K562 (cell line): Measurements from ENCODE around the gene SPTLC2. TPM values are rescaled to one million over a fixed set of nuclear protein-coding genes. Genes with fewer than 3 reads are reported as not detected.

Experiments used
- ATAC-seq: fragments of 200-7000 bp; cut with Tn5 transposase; 3 replicates; pipeline ENCODE4 v1.9.1; 2020; ENCODE audit warnings: moderate library complexity
- BruUV-seq: library from RNA; stranded (reverse); fragments of 400-500 nt; replicated peaks from 2 replicates; lab custom pipeline; 2021; lab: Mats Ljungman, UMichigan
- CTCF ChIA-PET: fragments of 300-600 bp; formaldehyde crosslinking; extraction: SDS; loops from one replicate; lab custom pipeline; 2021; ENCODE audit warnings: low intra/inter-chr PET ratio; lab: Yijun Ruan, JAX
- POLR2A ChIA-PET: fragments of 300-600, 350-650 bp; sonication (Branson Sonifier 250); formaldehyde crosslinking; extraction: SDS; loops from one replicate; lab custom pipeline; 2021; ENCODE audit warnings: antibody characterized with exemption, inconsistent platforms; lab: Yijun Ruan, JAX
- DNase-seq, 4 experiments: peaks; one replicate each; pipeline versions ENCODE4 v3.0.0 to v3.0.0-alpha.2; 2011 to 2018; ENCODE audit warnings: low spot score in 3 of 4, mixed read lengths in 3 of 4; ENCODE audit errors: extremely low read depth in 1 of 4
- FAIRE-seq: peaks from 2 replicates; lab custom pipeline; 2011; peaks lifted over from hg19 to GRCh38; lab: Jason Lieb, UNC
- H2AFZ ChIP-seq: 2 replicates; pipeline ENCODE4 v1.6.0; 2011; ENCODE audit warnings: low read depth, low read length, control low read depth, inconsistent platforms
- H3K27ac ChIP-seq: fragments of 200-600 bp; 3 replicates; pipeline ENCODE4 v1.8.0; 2011; ENCODE audit warnings: low read depth, mild to moderate bottlenecking, control low read depth, inconsistent platforms, low read length, moderate library complexity, mixed read lengths; ENCODE audit errors: extremely low read depth
- H3K27me3 ChIP-seq, 2 experiments: fragments of 300-600 bp in 1 of 2; 2 replicates in 1 of 2; 3 replicates in 1 of 2; pipeline versions ENCODE4 v1.6.0 to v1.8.0; 2011; ENCODE audit warnings: inconsistent platforms in 2 of 2, low read length in 2 of 2, mild to moderate bottlenecking in 1 of 2, mixed read lengths in 1 of 2, moderate library complexity in 1 of 2; ENCODE audit not compliant: control insufficient read depth in 2 of 2, insufficient read depth in 2 of 2
- H3K36me3 ChIP-seq: fragments of 300-600 bp; 3 replicates; pipeline ENCODE4 v1.8.0; 2011; ENCODE audit warnings: mild to moderate bottlenecking, low read length, inconsistent platforms; ENCODE audit not compliant: control insufficient read depth, insufficient read depth
- H3K4me1 ChIP-seq, 2 experiments: fragments of 200-600 bp in 1 of 2; replicated peaks in 1 of 2; 2 replicates in 1 of 2; 3 replicates in 1 of 2; pipeline versions ENCODE4 v1.5.1 to v1.8.0; 2011; ENCODE audit warnings: inconsistent platforms in 2 of 2, low read length in 2 of 2, mild to moderate bottlenecking in 1 of 2, mixed read lengths in 1 of 2, moderate library complexity in 1 of 2; ENCODE audit not compliant: control insufficient read depth in 2 of 2, insufficient read depth in 2 of 2
- H3K4me2 ChIP-seq: 2 replicates; pipeline ENCODE4 v1.6.1; 2011; ENCODE audit warnings: low read length, control low read depth, inconsistent platforms, mixed read lengths; ENCODE audit not compliant: insufficient read depth
- H3K4me3 ChIP-seq: fragments of 200-600 bp; sonication (generic), shearing (Covaris generic); 2 replicates; pipeline ENCODE4 v1.5.1; 2016; ENCODE audit warnings: control low read depth, inconsistent platforms
- H3K79me2 ChIP-seq: fragments of 200-600 bp; 3 replicates; pipeline ENCODE4 v1.8.0; 2011; ENCODE audit warnings: low read length, inconsistent platforms; ENCODE audit not compliant: control insufficient read depth, insufficient read depth
- H3K9ac ChIP-seq, 2 experiments: 2 replicates each; pipeline versions ENCODE4 v1.6.0 to v1.6.1; 2011; ENCODE audit warnings: low read depth in 2 of 2, low read length in 2 of 2, control low read depth in 1 of 2, inconsistent platforms in 1 of 2, mild to moderate bottlenecking in 1 of 2, mixed read lengths in 1 of 2; ENCODE audit not compliant: insufficient read depth in 1 of 2
- H3K9me1 ChIP-seq: one replicate; pipeline ENCODE4 v1.6.0; 2011; ENCODE audit warnings: inconsistent platforms, mild to moderate bottlenecking, low read length, moderate library complexity; ENCODE audit not compliant: control insufficient read depth, insufficient read depth
- H3K9me3 ChIP-seq: replicated peaks from 2 replicates; pipeline ENCODE4 v1.5.1; 2011; ENCODE audit warnings: low read depth, low read length, inconsistent platforms; ENCODE audit not compliant: control insufficient read depth, insufficient read depth
- H4K20me1 ChIP-seq: replicated peaks from 2 replicates; pipeline ENCODE4 v1.6.1; 2011; ENCODE audit warnings: low read length, inconsistent platforms, mixed read lengths; ENCODE audit not compliant: control insufficient read depth, insufficient read depth
- BCL6 ChIP-seq: fragments of 250-450 bp; sonication (Bioruptor Pico); IDR thresholded peaks from 2 replicates; pipeline ENCODE4 v1.4.0; 2020
- ELK3 ChIP-seq: fragments of 450-650 bp; formaldehyde crosslinking; IDR thresholded peaks from 2 replicates; pipeline ENCODE4 v1.4.0; 2020; ENCODE audit warnings: mild to moderate bottlenecking
- FOXO4 ChIP-seq: fragments of 450-650 bp; formaldehyde crosslinking; IDR thresholded peaks from 2 replicates; pipeline ENCODE4 v1.4.0; 2020; ENCODE audit warnings: mild to moderate bottlenecking, moderate library complexity
- HMG20A ChIP-seq: fragments of 450-650 bp; formaldehyde crosslinking; conservative IDR thresholded peaks from 2 replicates; pipeline ENCODE4 v1.4.0; 2020; ENCODE audit warnings: mild to moderate bottlenecking, mixed read lengths
- JUN ChIP-seq, 2 experiments: sonication (generic) in 1 of 2; formaldehyde crosslinking in 1 of 2; IDR thresholded peaks; 2 replicates each; pipeline versions ENCODE4 v1.6.1 to v1.8.0; 2012 to 2022; ENCODE audit warnings: borderline replicate concordance in 2 of 2, mild to moderate bottlenecking in 2 of 2, improper control_type of control experiment in 1 of 2, low read depth in 1 of 2, low read length in 1 of 2, missing genetic modification reagents in 1 of 2
- MECOM ChIP-seq: fragments of 250-450 bp; sonication (Bioruptor Pico); IDR thresholded peaks from 2 replicates; pipeline ENCODE4 v1.8.0; 2022; ENCODE audit warnings: inconsistent platforms
- MEF2A ChIP-seq: IDR thresholded peaks from 2 replicates; pipeline ENCODE4 v1.6.1; 2011; ENCODE audit warnings: low read depth, mild to moderate bottlenecking, low read length, moderate library complexity; ENCODE audit not compliant: control insufficient read depth
- RBM14 ChIP-seq: fragments of 200-400 bp; formaldehyde crosslinking; IDR thresholded peaks from 2 replicates; pipeline ENCODE4 v1.6.1; 2018; ENCODE audit warnings: low read depth, mild to moderate bottlenecking, low read length, moderate library complexity, borderline replicate concordance; ENCODE audit not compliant: insufficient read depth
- SAP30 ChIP-seq: fragments of 200-600 bp; sonication (generic); IDR thresholded peaks from 2 replicates; pipeline ENCODE4 v1.6.1; 2012; ENCODE audit warnings: borderline replicate concordance, low read depth, mild to moderate bottlenecking, moderate library complexity, low read length, control low read depth, inconsistent platforms; ENCODE audit not compliant: insufficient read depth, poor library complexity, severe bottlenecking
- SMARCA4 ChIP-seq: fragments of 450-650 bp; IDR thresholded peaks from 2 replicates; pipeline ENCODE4 v1.6.1; 2016
- SRSF9 ChIP-seq: fragments of 200-400 bp; formaldehyde crosslinking; IDR thresholded peaks from 2 replicates; pipeline ENCODE4 v1.6.1; 2017; ENCODE audit warnings: low read depth, low read length, borderline replicate concordance
- YBX1 ChIP-seq: fragments of 450-650 bp; IDR thresholded peaks from 2 replicates; pipeline ENCODE4 v1.7.1; 2016; ENCODE audit warnings: mild to moderate bottlenecking
- ZBTB8A ChIP-seq: fragments of 450-650 bp; IDR thresholded peaks from 2 replicates; pipeline ENCODE4 v1.6.1; 2018; ENCODE audit warnings: mild to moderate bottlenecking, moderate library complexity; ENCODE audit not compliant: partially characterized antibody
- ZNF766 ChIP-seq: fragments of 200-800 bp; sonication (Bioruptor generic); conservative IDR thresholded peaks from 2 replicates; pipeline ENCODE4 v1.6.1; 2016; ENCODE audit warnings: missing genetic modification characterization, missing compliant biosample characterization
- WGBS: fragments of 100-300 bp; shearing (Covaris generic); methylation state at CpG from one replicate; pipeline ENCODE4 v1.1.6; 2016; ENCODE audit warnings: low coverage, mixed read lengths; ENCODE audit not compliant: insufficient coverage; ENCODE audit errors: missing lambda C conversion rate; 5-methylcytosine and 5-hydroxymethylcytosine counted together
- in situ Hi-C: fragments of 300-500 bp; cut with MboI; formaldehyde crosslinking; loops from 4 replicates; pipeline ENCODE4 v1.15.0; 2018; ENCODE audit warnings: inconsistent platforms, mixed read lengths
- intact Hi-C: fragments of 100-400 bp; cut with micrococcal nuclease; formaldehyde crosslinking; loops from 2 replicates; pipeline ENCODE4 v1.14.2; 2022
- polyA plus RNA-seq, 8 experiments: library from polyadenylated mRNA; depleted of rRNA in 4 of 8; stranded (reverse) in 5 of 8; unstranded in 3 of 8; fragments of >200 nt; fragmentation: Nextera tagmentation in 2 of 8; fragmentation: Illumina TruSeq in 1 of 8; extraction: Ambion mirVana in 2 of 8; extraction: Trizol in 1 of 8; gene quantifications; 2 replicates each; pipeline versions ENCODE4 v1.2.1 to v1.2.3, GENCODE V29; 2011 to 2014; ENCODE audit warnings: inconsistent platforms in 1 of 8, missing spikeins in 1 of 8
- total RNA-seq, 7 experiments: library from RNA; depleted of rRNA in 6 of 7; stranded (reverse); fragments of >200 nt in 6 of 7; fragmentation: Illumina TruSeq in 2 of 7; extraction: Trizol in 2 of 7; gene quantifications; 2 replicates each; pipeline versions ENCODE4 v1.2.1 to v1.2.3, GENCODE V29; 2011 to 2021; ENCODE audit warnings: low replicate concordance in 1 of 7

Gene SPTLC2
- total and polyA plus RNA-seq, 9 of the 15 experiments (the other 6 are each of a cell fraction or from before 2014, with no cell fraction given) = 4.5 to 30.4 (median 14.0) TPM

GRCh38 chr14:77520555-77520954 is 95.9 kb downstream of the SPTLC2 start:
- no peaks in the 10 kb centered on the region for H3K79me2 ChIP-seq
- FAIRE-seq = no peak
- ATAC-seq = no peak
- no peak overlapping the region for H3K27ac ChIP-seq
- intact Hi-C loops = no loop called here
- H2AFZ ChIP-seq = no peak overlapping the region
- CTCF ChIA-PET = no interaction called here
- 92% methylated on average over 4 of the region's 4 CpGs for WGBS
- no peaks in the 10 kb centered on the region for H3K9me3 ChIP-seq
- H4K20me1 ChIP-seq = no peaks in the 10 kb centered on the region
- H3K4me3 ChIP-seq = no peak overlapping the region
- DNase-seq = no peak
- TF ChIP-seq HMG20A (CRISPR knock-in tag) (no peak), ZNF766 (no peak), BCL6 (no peak)
- TF ChIP-seq, all 486 proteins: peak for 0
- H3K36me3 ChIP-seq = peaks cover 46% of the 10 kb centered on the region; the same call in 2 of the 3 replicates
- H3K9me1 ChIP-seq = no peaks in the 10 kb centered on the region
- no peaks in the 10 kb centered on the region for H3K4me1 ChIP-seq
- no peaks in the 10 kb centered on the region for H3K27me3 ChIP-seq
- no peak overlapping the region for H3K9ac ChIP-seq
- in situ Hi-C loops = no loop called here
- no peak overlapping the region for H3K4me2 ChIP-seq
- BruUV-seq = no TSS peak
- POLR2A ChIA-PET = no interaction called here

GRCh38 chr14:77516126-77516525 is 100.3 kb downstream of the SPTLC2 start:
- CTCF ChIA-PET = no interaction called here
- TF ChIP-seq SRSF9 (no peak), SAP30 (no peak), ELK3 (CRISPR knock-in tag) (no peak), FOXO4 (CRISPR knock-in tag) (no peak), YBX1 (no peak), SMARCA4 (no peak), MECOM (CRISPR knock-in tag) (no peak), RBM14 (no peak), ZBTB8A (no peak), MEF2A (no peak), JUN (IDR thresholded peaks at IDR 0.05; ENCODE audit: borderline replicate concordance, low read depth, low read length) (no peak), JUN (CRISPR knock-in tag; IDR thresholded peaks at IDR 0.05; ENCODE audit: borderline replicate concordance) (no peak)

More at GRCh38 chr14:77516126-77516525, 100.3 kb downstream of the SPTLC2 start:
- ATAC-seq = no peak
- no peak for DNase-seq
- no peaks in the 10 kb centered on the region for H3K4me1 ChIP-seq
- intact Hi-C loops (no loop called here), in situ Hi-C loops (no loop called here)
- no peak overlapping the region for H3K9ac ChIP-seq
- H3K36me3 ChIP-seq = peaks cover 56% of the 10 kb centered on the region; the same call in 2 of the 3 replicates
- H4K20me1 ChIP-seq = no peaks in the 10 kb centered on the region
- H3K27ac ChIP-seq = no peak overlapping the region
- no peaks in the 10 kb centered on the region for H3K27me3 ChIP-seq
- no peak overlapping the region for H3K4me2 ChIP-seq
- H3K9me3 ChIP-seq = no peaks in the 10 kb centered on the region
- FAIRE-seq = no peak
- no peak overlapping the region for H3K4me3 ChIP-seq
- no peaks in the 10 kb centered on the region for H3K79me2 ChIP-seq
- POLR2A ChIA-PET = no interaction called here
- H2AFZ ChIP-seq = no peak overlapping the region
- BruUV-seq = no TSS peak
- no peaks in the 10 kb centered on the region for H3K9me1 ChIP-seq
